K562 (cell line): Measurements from ENCODE around the gene NCOA1. TPM values are rescaled to one million over a fixed set of nuclear protein-coding genes. Genes with fewer than 3 reads are reported as not detected.

Source experiments
- ATAC-seq: fragments of 200-7000 bp; cut with Tn5 transposase; 3 replicates; pipeline ENCODE4 v1.9.1; 2020; ENCODE audit warnings: moderate library complexity
- BruUV-seq: library from RNA; stranded (reverse); fragments of 400-500 nt; replicated peaks from 2 replicates; lab custom pipeline; 2021; lab: Mats Ljungman, UMichigan
- CTCF ChIA-PET: fragments of 300-600 bp; formaldehyde crosslinking; extraction: SDS; loops from one replicate; lab custom pipeline; 2021; ENCODE audit warnings: low intra/inter-chr PET ratio; lab: Yijun Ruan, JAX
- POLR2A ChIA-PET: fragments of 300-600, 350-650 bp; sonication (Branson Sonifier 250); formaldehyde crosslinking; extraction: SDS; loops from one replicate; lab custom pipeline; 2021; ENCODE audit warnings: antibody characterized with exemption, inconsistent platforms; lab: Yijun Ruan, JAX
- DNase-seq, 4 experiments: peaks; one replicate each; pipeline versions ENCODE4 v3.0.0 to v3.0.0-alpha.2; 2011 to 2018; ENCODE audit warnings: low spot score in 3 of 4, mixed read lengths in 3 of 4; ENCODE audit errors: extremely low read depth in 1 of 4
- FAIRE-seq: peaks from 2 replicates; lab custom pipeline; 2011; peaks lifted over from hg19 to GRCh38; lab: Jason Lieb, UNC
- H2AFZ ChIP-seq: 2 replicates; pipeline ENCODE4 v1.6.0; 2011; ENCODE audit warnings: low read depth, low read length, control low read depth, inconsistent platforms
- H3K27ac ChIP-seq: fragments of 200-600 bp; 3 replicates; pipeline ENCODE4 v1.8.0; 2011; ENCODE audit warnings: low read depth, mild to moderate bottlenecking, control low read depth, inconsistent platforms, low read length, moderate library complexity, mixed read lengths; ENCODE audit errors: extremely low read depth
- H3K27me3 ChIP-seq, 2 experiments: fragments of 300-600 bp in 1 of 2; 2 replicates in 1 of 2; 3 replicates in 1 of 2; pipeline versions ENCODE4 v1.6.0 to v1.8.0; 2011; ENCODE audit warnings: inconsistent platforms in 2 of 2, low read length in 2 of 2, mild to moderate bottlenecking in 1 of 2, mixed read lengths in 1 of 2, moderate library complexity in 1 of 2; ENCODE audit not compliant: control insufficient read depth in 2 of 2, insufficient read depth in 2 of 2
- H3K36me3 ChIP-seq: fragments of 300-600 bp; 3 replicates; pipeline ENCODE4 v1.8.0; 2011; ENCODE audit warnings: mild to moderate bottlenecking, low read length, inconsistent platforms; ENCODE audit not compliant: control insufficient read depth, insufficient read depth
- H3K4me1 ChIP-seq, 2 experiments: fragments of 200-600 bp in 1 of 2; replicated peaks in 1 of 2; 2 replicates in 1 of 2; 3 replicates in 1 of 2; pipeline versions ENCODE4 v1.5.1 to v1.8.0; 2011; ENCODE audit warnings: inconsistent platforms in 2 of 2, low read length in 2 of 2, mild to moderate bottlenecking in 1 of 2, mixed read lengths in 1 of 2, moderate library complexity in 1 of 2; ENCODE audit not compliant: control insufficient read depth in 2 of 2, insufficient read depth in 2 of 2
- H3K4me2 ChIP-seq: 2 replicates; pipeline ENCODE4 v1.6.1; 2011; ENCODE audit warnings: low read length, control low read depth, inconsistent platforms, mixed read lengths; ENCODE audit not compliant: insufficient read depth
- H3K4me3 ChIP-seq: fragments of 200-600 bp; sonication (generic), shearing (Covaris generic); 2 replicates; pipeline ENCODE4 v1.5.1; 2016; ENCODE audit warnings: control low read depth, inconsistent platforms
- H3K79me2 ChIP-seq: fragments of 200-600 bp; 3 replicates; pipeline ENCODE4 v1.8.0; 2011; ENCODE audit warnings: low read length, inconsistent platforms; ENCODE audit not compliant: control insufficient read depth, insufficient read depth
- H3K9ac ChIP-seq, 2 experiments: 2 replicates each; pipeline versions ENCODE4 v1.6.0 to v1.6.1; 2011; ENCODE audit warnings: low read depth in 2 of 2, low read length in 2 of 2, control low read depth in 1 of 2, inconsistent platforms in 1 of 2, mild to moderate bottlenecking in 1 of 2, mixed read lengths in 1 of 2; ENCODE audit not compliant: insufficient read depth in 1 of 2
- H3K9me1 ChIP-seq: one replicate; pipeline ENCODE4 v1.6.0; 2011; ENCODE audit warnings: inconsistent platforms, mild to moderate bottlenecking, low read length, moderate library complexity; ENCODE audit not compliant: control insufficient read depth, insufficient read depth
- H3K9me3 ChIP-seq: replicated peaks from 2 replicates; pipeline ENCODE4 v1.5.1; 2011; ENCODE audit warnings: low read depth, low read length, inconsistent platforms; ENCODE audit not compliant: control insufficient read depth, insufficient read depth
- H4K20me1 ChIP-seq: replicated peaks from 2 replicates; pipeline ENCODE4 v1.6.1; 2011; ENCODE audit warnings: low read length, inconsistent platforms, mixed read lengths; ENCODE audit not compliant: control insufficient read depth, insufficient read depth
- BCOR ChIP-seq: fragments of 450-650 bp; IDR thresholded peaks from 2 replicates; pipeline ENCODE4 v1.6.1; 2016
- KDM1A ChIP-seq, 2 experiments: fragments of 450-650 bp; IDR thresholded peaks; 2 replicates each; pipeline ENCODE4 v1.6.1; 2016; ENCODE audit warnings: mild to moderate bottlenecking in 2 of 2
- PKNOX1 ChIP-seq: fragments of 450-650 bp; IDR thresholded peaks from 2 replicates; pipeline ENCODE4 v1.6.1; 2016
- RBM25 ChIP-seq: fragments of 200-400 bp; formaldehyde crosslinking; IDR thresholded peaks from 2 replicates; pipeline ENCODE4 v1.6.1; 2018; ENCODE audit warnings: low read length, low read depth, moderate library complexity; ENCODE audit not compliant: severe bottlenecking
- RFX1 ChIP-seq: fragments of 450-650 bp; IDR thresholded peaks from 2 replicates; pipeline ENCODE4 v1.6.1; 2016; ENCODE audit warnings: mild to moderate bottlenecking, moderate library complexity
- TCFL5 ChIP-seq: fragments of 250-450 bp; sonication (Bioruptor Pico); conservative IDR thresholded peaks from 2 replicates; pipeline ENCODE4 v1.6.1; 2021; ENCODE audit warnings: mild to moderate bottlenecking, moderate library complexity, matching md5 sums
- ZFP36 ChIP-seq: fragments of 150-350 bp; IDR thresholded peaks from 2 replicates; pipeline ENCODE4 v1.6.1; 2018; ENCODE audit warnings: low read length, low read depth; ENCODE audit not compliant: partially characterized antibody
- ZNF696 ChIP-seq: fragments of 250-450 bp; sonication (Bioruptor Pico); conservative IDR thresholded peaks from 2 replicates; pipeline ENCODE4 v1.4.0; 2020; ENCODE audit warnings: mild to moderate bottlenecking, moderate library complexity
- WGBS: fragments of 100-300 bp; shearing (Covaris generic); methylation state at CpG from one replicate; pipeline ENCODE4 v1.1.6; 2016; ENCODE audit warnings: low coverage, mixed read lengths; ENCODE audit not compliant: insufficient coverage; ENCODE audit errors: missing lambda C conversion rate; 5-methylcytosine and 5-hydroxymethylcytosine counted together
- in situ Hi-C: fragments of 300-500 bp; cut with MboI; formaldehyde crosslinking; loops from 4 replicates; pipeline ENCODE4 v1.15.0; 2018; ENCODE audit warnings: inconsistent platforms, mixed read lengths
- intact Hi-C: fragments of 100-400 bp; cut with micrococcal nuclease; formaldehyde crosslinking; loops from 2 replicates; pipeline ENCODE4 v1.14.2; 2022
- polyA plus RNA-seq, 8 experiments: library from polyadenylated mRNA; depleted of rRNA in 4 of 8; stranded (reverse) in 5 of 8; unstranded in 3 of 8; fragments of >200 nt; fragmentation: Nextera tagmentation in 2 of 8; fragmentation: Illumina TruSeq in 1 of 8; extraction: Ambion mirVana in 2 of 8; extraction: Trizol in 1 of 8; gene quantifications; 2 replicates each; pipeline versions ENCODE4 v1.2.1 to v1.2.3, GENCODE V29; 2011 to 2014; ENCODE audit warnings: inconsistent platforms in 1 of 8, missing spikeins in 1 of 8
- total RNA-seq, 7 experiments: library from RNA; depleted of rRNA in 6 of 7; stranded (reverse); fragments of >200 nt in 6 of 7; fragmentation: Illumina TruSeq in 2 of 7; extraction: Trizol in 2 of 7; gene quantifications; 2 replicates each; pipeline versions ENCODE4 v1.2.1 to v1.2.3, GENCODE V29; 2011 to 2021; ENCODE audit warnings: low replicate concordance in 1 of 7

Gene NCOA1
- total and polyA plus RNA-seq, 9 of the 15 experiments (the other 6 are each of a cell fraction or from before 2014, with no cell fraction given), result 4.9 to 25.7 (median 17.0) TPM

DNA sequence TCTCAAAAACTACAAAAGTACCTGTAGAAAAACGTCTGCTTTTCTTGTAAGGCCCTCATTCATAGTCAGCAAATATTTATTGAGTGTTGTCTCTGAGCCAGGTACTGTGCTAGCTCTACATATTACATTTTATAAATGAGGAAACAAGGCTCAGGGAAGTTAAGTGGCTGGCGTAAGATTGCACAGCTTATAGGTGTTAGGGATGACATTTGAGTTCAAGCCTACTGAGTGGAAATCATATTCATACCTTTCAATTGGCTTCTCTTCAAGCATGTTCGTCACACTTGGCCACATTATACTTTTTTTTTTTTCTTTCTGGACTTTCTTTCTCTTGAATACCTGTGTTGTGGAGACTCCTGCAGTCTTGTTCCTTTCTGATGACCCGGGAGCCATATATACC is 5.9 kb downstream of the NCOA1 start:
- DNase-seq, result no peak
- no peak for FAIRE-seq
- no peak overlapping the region for H2AFZ ChIP-seq
- TF ChIP-seq TCFL5 (no peak), PKNOX1 (no peak), ZNF696 (CRISPR knock-in tag) (no peak), ZFP36 (peak; percentile 64), BCOR (peak; percentile 89), KDM1A (IDR thresholded peaks at IDR 0.05) (peak; percentile 58 to 61; a peak in 3 of 4 replicates), RFX1 (no peak), RBM25 (peak; percentile 91)
- TF ChIP-seq, all 486 proteins: peak for 4
- no peaks in the 10 kb centered on the region for H3K27me3 ChIP-seq
- H3K9me1 ChIP-seq, result no peaks in the 10 kb centered on the region
- CTCF ChIA-PET, result no interaction called here
- peaks cover 6% of the 10 kb centered on the region for H4K20me1 ChIP-seq
- H3K4me1 ChIP-seq, result peaks cover 2 to 41% of the 10 kb centered on the region in 2 experiments
- peaks cover 95% of the 10 kb centered on the region for H3K79me2 ChIP-seq
- no peaks in the 10 kb centered on the region for H3K36me3 ChIP-seq
- no peak overlapping the region for H3K9ac ChIP-seq
- no peak overlapping the region for H3K4me3 ChIP-seq
- 63% methylated on average over 4 of the region's 4 CpGs for WGBS
- H3K9me3 ChIP-seq, result no peaks in the 10 kb centered on the region
- H3K27ac ChIP-seq, result no peak overlapping the region
- no peak for ATAC-seq
- POLR2A ChIA-PET, result interaction anchor here (0.7 to 5.9 kb wide), 2 partner anchors 10 to 264 kb away, joined by 3 to 33 read pairs; no protein-coding TSS in a partner anchor
- in situ Hi-C loops, result no loop called here
- BruUV-seq, result no TSS peak
- intact Hi-C loops, result no loop called here
- no peak overlapping the region for H3K4me2 ChIP-seq
